Activated CD8-positive, alpha-beta T cell treated with anti-CD3 and anti-CD28 coated beads for 36 hours (primary cell): ENCODE measurements around the gene NANP. TPM values are rescaled to one million over a fixed set of nuclear protein-coding genes. Genes with fewer than 3 reads are reported as not detected.

Experiments
- ATAC-seq: fragments of 200-7000 bp; cut with Tn5 transposase; one replicate; pipeline ENCODE4 v1.10.0; 2021; ENCODE audit warnings: mild to moderate bottlenecking, moderate library complexity
- CTCF ChIA-PET: fragments of 350-600 bp; sonication (Branson Sonifier 250); formaldehyde crosslinking; loops from one replicate; lab custom pipeline; 2021; ENCODE audit warnings: antibody characterized with exemption; lab: Charles Lee
- POLR2A ChIA-PET: fragments of 350-600 bp; sonication (Branson Sonifier 250); formaldehyde crosslinking; loops from one replicate; lab custom pipeline; 2021; ENCODE audit warnings: antibody characterized with exemption; lab: Charles Lee
- DNase-seq: peaks from one replicate; pipeline ENCODE4 v3.0.0-alpha.2; 2020
- H3K27ac Mint-ChIP-seq: one replicate; pipeline ENCODE4 v1.8.0; 2021; ENCODE audit warnings: mild to moderate bottlenecking, mixed read lengths
- H3K27me3 Mint-ChIP-seq: one replicate; pipeline ENCODE4 v1.8.0; 2021; ENCODE audit warnings: mixed read lengths
- H3K36me3 Mint-ChIP-seq: one replicate; pipeline ENCODE4 v1.8.0; 2021; ENCODE audit warnings: low read depth, mixed read lengths
- H3K4me1 Mint-ChIP-seq: one replicate; pipeline ENCODE4 v1.8.0; 2021; ENCODE audit warnings: low read depth, mixed read lengths
- H3K4me3 Mint-ChIP-seq: one replicate; pipeline ENCODE4 v1.8.0; 2021; ENCODE audit warnings: mild to moderate bottlenecking, moderate library complexity, mixed read lengths
- H3K9me3 Mint-ChIP-seq: one replicate; pipeline ENCODE4 v1.8.0; 2021; ENCODE audit warnings: mixed read lengths
- CTCF ChIP-seq: fragments of 200-600 bp; IDR thresholded peaks from one replicate; pipeline ENCODE4 v1.8.0; 2022; ENCODE audit warnings: antibody characterized with exemption, mild to moderate bottlenecking
- intact Hi-C: fragments of 100-400 bp; cut with micrococcal nuclease; formaldehyde crosslinking; loops from one replicate; pipeline ENCODE4 v1.10.0; 2022
- total RNA-seq, 2 experiments: library from RNA; stranded (reverse); gene quantifications; one replicate each; pipeline ENCODE4 v1.2.3, GENCODE V29; 2021

The NANP gene
- total RNA-seq, 2 experiments from 2014 or later, result 7.6 to 8.0 TPM

DNA sequence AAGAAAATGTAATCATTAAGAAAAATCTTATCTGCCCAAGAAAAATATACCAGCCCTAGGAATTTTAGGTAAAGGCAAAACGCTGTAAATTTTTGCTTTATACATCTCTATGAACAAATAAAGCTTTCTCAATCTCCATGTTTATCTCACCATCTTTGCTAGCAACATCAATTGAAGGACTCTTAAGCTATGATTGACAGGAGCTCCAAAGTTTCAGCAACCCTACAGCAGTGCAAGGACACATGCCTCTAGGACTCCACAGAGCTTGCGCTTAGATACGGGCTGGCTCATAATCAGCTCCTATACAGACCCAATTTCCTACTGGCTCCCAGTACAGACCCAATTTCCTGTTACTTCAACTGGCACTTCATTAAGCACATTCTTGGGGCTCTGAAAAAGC lies 4.3 kb downstream of the NANP start:
- peaks cover 24% of the 10 kb centered on the region for H3K36me3 Mint-ChIP-seq
- ChIA-PET POLR2A (interaction anchor here (0.7 kb wide), 1 partner anchor 338 kb away, joined by 3 read pairs; no protein-coding TSS in a partner anchor), CTCF (no interaction called here)

GRCh38 chr20:25608774-25609173 lies 15.0 kb downstream of the NANP start:
- H3K9me3 Mint-ChIP-seq, result no peaks in the 10 kb centered on the region
- intact Hi-C loops, result no loop called here
- CTCF ChIA-PET, result no interaction called here

More for the DNA sequence above, 4.3 kb downstream of the NANP start:
- Mint-ChIP-seq H3K4me3 (no peak overlapping the region), H3K27me3 (no peaks in the 10 kb centered on the region), H3K27ac (no peak overlapping the region), H3K9me3 (no peaks in the 10 kb centered on the region), H3K4me1 (peaks cover 15% of the 10 kb centered on the region)
- no peak for TF ChIP-seq CTCF
- no peak for DNase-seq
- no peak for ATAC-seq
- intact Hi-C loops, result no loop called here

GRCh38 chr20:25606094-25606695 lies 17.6 kb downstream of the NANP start:
- POLR2A ChIA-PET, result no interaction called here
- Mint-ChIP-seq H3K27me3 (no peaks in the 10 kb centered on the region), H3K9me3 (no peaks in the 10 kb centered on the region), H3K27ac (no peak overlapping the region), H3K4me3 (no peak overlapping the region), H3K4me1 (peaks cover 12% of the 10 kb centered on the region), H3K36me3 (peaks cover 1% of the 10 kb centered on the region)
- DNase-seq (no peak), ATAC-seq (no peak)
- no peak for TF ChIP-seq CTCF
- CTCF ChIA-PET, result no interaction called here
- intact Hi-C loops, result no loop called here

More at GRCh38 chr20:25608774-25609173, 15.0 kb downstream of the NANP start:
- POLR2A ChIA-PET, result interaction anchor here (0.6 kb wide), 1 partner anchor 13 kb away, joined by 3 read pairs; no protein-coding TSS in a partner anchor
- DNase-seq (no peak), ATAC-seq (no peak)
- Mint-ChIP-seq H3K27ac (no peak overlapping the region), H3K36me3 (peaks cover 2% of the 10 kb centered on the region), H3K27me3 (no peaks in the 10 kb centered on the region), H3K4me1 (peaks cover 2% of the 10 kb centered on the region), H3K4me3 (no peak overlapping the region)
- no peak for TF ChIP-seq CTCF

DNA sequence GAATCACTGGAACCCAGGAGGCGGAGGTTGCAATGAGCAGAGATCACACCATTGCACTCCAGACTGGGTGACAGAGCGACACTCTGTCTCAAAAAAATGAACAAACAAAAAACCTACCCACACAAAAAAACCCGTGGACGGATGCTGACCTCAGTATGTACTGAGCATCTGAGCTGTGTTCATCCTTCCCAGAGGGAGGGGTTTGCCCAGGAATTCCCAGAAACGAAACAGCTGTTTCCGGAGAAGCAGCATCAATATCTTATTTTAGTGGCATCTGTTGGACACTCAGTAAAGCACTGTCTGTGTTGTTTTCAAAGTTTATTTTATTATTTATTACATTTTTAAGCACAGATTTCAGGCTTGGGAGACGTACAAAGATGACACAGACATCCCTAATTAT lies 18.7 kb downstream of the NANP start:
- intact Hi-C loops, result no loop called here

More for the DNA sequence above, 18.7 kb downstream of the NANP start:
- POLR2A ChIA-PET, result no interaction called here
- H3K27ac Mint-ChIP-seq, result no peak overlapping the region
- H3K4me1 Mint-ChIP-seq, result peaks cover 12% of the 10 kb centered on the region
- H3K4me3 Mint-ChIP-seq, result no peak overlapping the region
- no peaks in the 10 kb centered on the region for H3K9me3 Mint-ChIP-seq
- DNase-seq, result no peak
- H3K36me3 Mint-ChIP-seq, result no peaks in the 10 kb centered on the region
- CTCF ChIA-PET, result no interaction called here
- no peaks in the 10 kb centered on the region for H3K27me3 Mint-ChIP-seq
- no peak for TF ChIP-seq CTCF
- no peak for ATAC-seq
